ENCODE measurements around the gene EHMT1.

The EHMT1 gene

GRCh38 chr9:137783521-137783920 is 164.7 kb downstream of the EHMT1 start:
- H3K36me3 ChIP-seq (ENCODE audit: low read depth): peaks cover 44% of the 10 kb centered on the region

GRCh38 chr9:137784046-137784445 is 165.2 kb downstream of the EHMT1 start:
- H3K9me3 ChIP-seq (ENCODE audit: severe bottlenecking): no peaks in the 10 kb centered on the region
- ATAC-seq (ENCODE audit: low read depth) (peak; percentile 35; the same call in 1 of the 3 replicates), DNase-seq (ENCODE audit: low spot score) (peak; percentile 23)
- peaks cover 42% of the 10 kb centered on the region for H3K36me3 ChIP-seq (ENCODE audit: low read depth)
- no peak overlapping the region for H3K4me3 ChIP-seq (ENCODE audit: severe bottlenecking)
- no peak overlapping the region for H3K27ac ChIP-seq (ENCODE audit: poor library complexity, severe bottlenecking)
- H3K4me1 ChIP-seq (ENCODE audit: insufficient read depth, poor library complexity, severe bottlenecking): no peaks in the 10 kb centered on the region
- no peaks in the 10 kb centered on the region for H3K27me3 ChIP-seq (ENCODE audit: insufficient read depth, poor library complexity, severe bottlenecking)
- no peak for TF ChIP-seq CTCF (IDR thresholded peaks at IDR 0.05; ENCODE audit: poor library complexity, severe bottlenecking)

More at GRCh38 chr9:137783521-137783920, 164.7 kb downstream of the EHMT1 start:
- TF ChIP-seq CTCF (IDR thresholded peaks at IDR 0.05; ENCODE audit: poor library complexity, severe bottlenecking): no peak
- DNase-seq (ENCODE audit: low spot score): peak; percentile 19
- no peaks in the 10 kb centered on the region for H3K9me3 ChIP-seq (ENCODE audit: severe bottlenecking)
- ATAC-seq (ENCODE audit: low read depth): no peak
- H3K27me3 ChIP-seq (ENCODE audit: insufficient read depth, poor library complexity, severe bottlenecking): no peaks in the 10 kb centered on the region
- H3K4me1 ChIP-seq (ENCODE audit: insufficient read depth, poor library complexity, severe bottlenecking): no peaks in the 10 kb centered on the region
- H3K4me3 ChIP-seq (ENCODE audit: severe bottlenecking): no peak overlapping the region
- no peak overlapping the region for H3K27ac ChIP-seq (ENCODE audit: poor library complexity, severe bottlenecking)

GRCh38 chr9:137784641-137785513 is 166.1 kb downstream of the EHMT1 start:
- ATAC-seq (ENCODE audit: low read depth): no peak
- Histone ChIP-seq H3K36me3 (ENCODE audit: low read depth) (peaks cover 38% of the 10 kb centered on the region), H3K27me3 (ENCODE audit: insufficient read depth, poor library complexity, severe bottlenecking) (no peaks in the 10 kb centered on the region), H3K9me3 (ENCODE audit: severe bottlenecking) (no peaks in the 10 kb centered on the region), H3K27ac (ENCODE audit: poor library complexity, severe bottlenecking) (no peak overlapping the region), H3K4me1 (ENCODE audit: insufficient read depth, poor library complexity, severe bottlenecking) (no peaks in the 10 kb centered on the region), H3K4me3 (ENCODE audit: severe bottlenecking) (no peak overlapping the region)
- DNase-seq (ENCODE audit: low spot score): peak; percentile 46
- no peak for TF ChIP-seq CTCF (IDR thresholded peaks at IDR 0.05; ENCODE audit: poor library complexity, severe bottlenecking)

GRCh38 chr9:137785704-137786161 is 166.9 kb downstream of the EHMT1 start:
- DNase-seq (ENCODE audit: low spot score) (peak; percentile 23), ATAC-seq (ENCODE audit: low read depth) (no peak)
- Histone ChIP-seq H3K9me3 (ENCODE audit: severe bottlenecking) (no peaks in the 10 kb centered on the region), H3K27me3 (ENCODE audit: insufficient read depth, poor library complexity, severe bottlenecking) (no peaks in the 10 kb centered on the region), H3K36me3 (ENCODE audit: low read depth) (peaks cover 46% of the 10 kb centered on the region), H3K4me1 (ENCODE audit: insufficient read depth, poor library complexity, severe bottlenecking) (no peaks in the 10 kb centered on the region), H3K27ac (ENCODE audit: poor library complexity, severe bottlenecking) (no peak overlapping the region), H3K4me3 (ENCODE audit: severe bottlenecking) (no peak overlapping the region)
- TF ChIP-seq CTCF (IDR thresholded peaks at IDR 0.05; ENCODE audit: poor library complexity, severe bottlenecking): no peak

GRCh38 chr9:137786511-137786920 is 167.7 kb downstream of the EHMT1 start:
- H3K9me3 ChIP-seq (ENCODE audit: severe bottlenecking): no peaks in the 10 kb centered on the region
- no peak overlapping the region for H3K4me3 ChIP-seq (ENCODE audit: severe bottlenecking)
- H3K27me3 ChIP-seq (ENCODE audit: insufficient read depth, poor library complexity, severe bottlenecking): no peaks in the 10 kb centered on the region
- no peak for DNase-seq (ENCODE audit: low spot score)
- TF ChIP-seq CTCF (IDR thresholded peaks at IDR 0.05; ENCODE audit: poor library complexity, severe bottlenecking): no peak
- H3K36me3 ChIP-seq (ENCODE audit: low read depth): peaks cover 53% of the 10 kb centered on the region
- H3K27ac ChIP-seq (ENCODE audit: poor library complexity, severe bottlenecking): no peak overlapping the region
- ATAC-seq (ENCODE audit: low read depth): no peak
- no peaks in the 10 kb centered on the region for H3K4me1 ChIP-seq (ENCODE audit: insufficient read depth, poor library complexity, severe bottlenecking)

Measured in RWPE2 (cell line).